SK-N-MC (cell line): ENCODE measurements around the gene NRDE2.

Experiments used
- DNase-seq: peaks from one replicate; pipeline ENCODE4 v3.0.0-alpha.2; 2011; ENCODE audit warnings: low read depth, low spot score
- H3K27ac ChIP-seq: fragments of 200-600 bp; sonication (generic); 2 replicates; pipeline ENCODE4 v1.5.1; 2016; ENCODE audit warnings: mixed run types
- H3K36me3 ChIP-seq: fragments of 200-600 bp; sonication (generic); 2 replicates; pipeline ENCODE4 v1.6.1; 2017; ENCODE audit warnings: antibody characterized with exemption, low read length, mixed read lengths; ENCODE audit not compliant: insufficient read depth
- H3K4me3 ChIP-seq: fragments of 200-600 bp; sonication (generic); 2 replicates; pipeline ENCODE4 v1.5.1; 2016
- H3K9ac ChIP-seq: fragments of 200-600 bp; sonication (generic); 2 replicates; pipeline ENCODE4 v1.8.0; 2017; ENCODE audit warnings: mixed run types, mixed read lengths; ENCODE audit not compliant: insufficient read length
- H3K9me3 ChIP-seq: fragments of 200-600 bp; sonication (generic); 2 replicates; pipeline ENCODE4 v1.6.1; 2017; ENCODE audit warnings: low read depth, mild to moderate bottlenecking, antibody characterized with exemption, low read length, moderate library complexity, mixed read lengths
- EZH2 ChIP-seq: fragments of 200-600 bp; sonication (generic); IDR thresholded peaks from one replicate; pipeline ENCODE4 v1.6.1; 2017; ENCODE audit warnings: antibody characterized with exemption
- FOXP2 ChIP-seq: optimal IDR thresholded peaks from 2 replicates; pipeline ENCODE3; 2011; ENCODE audit warnings: mild to moderate bottlenecking, moderate library complexity; ENCODE audit not compliant: insufficient read depth; ENCODE audit errors: extremely low read length, control extremely low read depth
- POLR2AphosphoS5 ChIP-seq: IDR thresholded peaks from 2 replicates; pipeline ENCODE4 v1.6.1; 2012; ENCODE audit warnings: mild to moderate bottlenecking, low read depth, low read length, borderline replicate concordance

The NRDE2 gene

GRCh38 chr14:90331497-90332270 is at the start of gene NRDE2:
Gene NRDE2 (minus strand): TSS chr14:90331941. CDS start chr14:90331904, 37 bp downstream.
- H3K27ac ChIP-seq, result peak within 1 kb of the TSS; percentile 91
- DNase-seq, result peak; percentile 75
- H3K4me3 ChIP-seq, result peak within 1 kb of the TSS; percentile 100
- peak within 1 kb of the TSS; percentile 93 for H3K9ac ChIP-seq
- TF ChIP-seq FOXP2 (no peak), POLR2AphosphoS5 (peak; percentile 62; the same call in 1 of the 2 replicates)
- no peaks in the 10 kb centered on the region for H3K9me3 ChIP-seq
- no peaks in the 10 kb centered on the region; the same call in 1 of the 2 replicates for H3K36me3 ChIP-seq

- Histone ChIP-seq H3K36me3 (no peaks in the 10 kb centered on the region), H3K27ac (no peak overlapping the region), H3K4me3 (no peak overlapping the region), H3K9me3 (no peaks in the 10 kb centered on the region), H3K9ac (no peak overlapping the region)
- TF ChIP-seq FOXP2 (no peak), EZH2 (no peak), POLR2AphosphoS5 (no peak)
- DNase-seq, result no peak
Observed at GRCh38 chr14:90381011-90381786, 49.5 kb upstream of the NRDE2 start.

GRCh38 chr14:90379106-90379505 is 47.4 kb upstream of the NRDE2 start:
- Histone ChIP-seq H3K4me3 (no peak overlapping the region), H3K36me3 (no peaks in the 10 kb centered on the region), H3K9ac (no peak overlapping the region), H3K27ac (no peak overlapping the region), H3K9me3 (no peaks in the 10 kb centered on the region)
- no peak for DNase-seq
- TF ChIP-seq POLR2AphosphoS5 (no peak), FOXP2 (no peak), EZH2 (no peak)

- H3K9ac ChIP-seq, result no peak overlapping the region
- no peaks in the 10 kb centered on the region for H3K36me3 ChIP-seq
- no peak for TF ChIP-seq FOXP2
- no peak for TF ChIP-seq POLR2AphosphoS5
- no peak for TF ChIP-seq EZH2
- H3K9me3 ChIP-seq, result no peaks in the 10 kb centered on the region
- H3K4me3 ChIP-seq, result no peak overlapping the region
- DNase-seq, result no peak
- H3K27ac ChIP-seq, result no peak overlapping the region
Observed at GRCh38 chr14:90378249-90378648, 46.5 kb upstream of the NRDE2 start.

- no peak for DNase-seq
- TF ChIP-seq EZH2 (no peak), FOXP2 (no peak)
- Histone ChIP-seq H3K9me3 (no peaks in the 10 kb centered on the region), H3K36me3 (no peaks in the 10 kb centered on the region), H3K9ac (no peak overlapping the region), H3K27ac (no peak overlapping the region), H3K4me3 (no peak overlapping the region)
Observed at GRCh38 chr14:90375934-90376333, 44.2 kb upstream of the NRDE2 start.

DNA sequence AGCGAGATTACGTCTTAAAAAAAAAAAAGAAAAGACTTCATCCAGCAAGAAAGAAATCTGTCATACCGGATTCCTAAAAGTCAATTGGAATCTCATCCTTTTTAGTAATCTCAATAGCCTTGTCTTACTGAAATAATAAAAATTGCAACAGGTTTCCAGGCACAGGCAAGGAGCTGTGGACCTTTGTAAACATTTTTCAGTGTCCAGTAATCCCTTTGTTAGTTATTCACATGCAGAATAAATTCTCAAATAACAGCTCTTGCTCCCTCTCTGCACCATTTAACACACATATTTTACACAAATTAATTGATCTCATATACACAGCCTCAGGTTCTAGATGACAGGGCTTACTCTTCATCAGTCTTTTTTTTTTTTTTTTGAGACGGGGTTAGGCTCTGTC is 43.1 kb upstream of the NRDE2 start:
- H3K9ac ChIP-seq, result no peak overlapping the region
- DNase-seq, result no peak
- no peaks in the 10 kb centered on the region for H3K9me3 ChIP-seq
- TF ChIP-seq EZH2 (no peak), POLR2AphosphoS5 (no peak), FOXP2 (no peak)
- no peak overlapping the region for H3K27ac ChIP-seq
- no peak overlapping the region for H3K4me3 ChIP-seq
- H3K36me3 ChIP-seq, result no peaks in the 10 kb centered on the region

- no peak overlapping the region for H3K4me3 ChIP-seq
- no peak for DNase-seq
- no peaks in the 10 kb centered on the region for H3K9me3 ChIP-seq
- no peaks in the 10 kb centered on the region for H3K36me3 ChIP-seq
- TF ChIP-seq POLR2AphosphoS5 (no peak), EZH2 (no peak), FOXP2 (no peak)
- H3K27ac ChIP-seq, result no peak overlapping the region
- no peak overlapping the region for H3K9ac ChIP-seq
Observed at GRCh38 chr14:90373887-90374286, 42.1 kb upstream of the NRDE2 start.

DNA sequence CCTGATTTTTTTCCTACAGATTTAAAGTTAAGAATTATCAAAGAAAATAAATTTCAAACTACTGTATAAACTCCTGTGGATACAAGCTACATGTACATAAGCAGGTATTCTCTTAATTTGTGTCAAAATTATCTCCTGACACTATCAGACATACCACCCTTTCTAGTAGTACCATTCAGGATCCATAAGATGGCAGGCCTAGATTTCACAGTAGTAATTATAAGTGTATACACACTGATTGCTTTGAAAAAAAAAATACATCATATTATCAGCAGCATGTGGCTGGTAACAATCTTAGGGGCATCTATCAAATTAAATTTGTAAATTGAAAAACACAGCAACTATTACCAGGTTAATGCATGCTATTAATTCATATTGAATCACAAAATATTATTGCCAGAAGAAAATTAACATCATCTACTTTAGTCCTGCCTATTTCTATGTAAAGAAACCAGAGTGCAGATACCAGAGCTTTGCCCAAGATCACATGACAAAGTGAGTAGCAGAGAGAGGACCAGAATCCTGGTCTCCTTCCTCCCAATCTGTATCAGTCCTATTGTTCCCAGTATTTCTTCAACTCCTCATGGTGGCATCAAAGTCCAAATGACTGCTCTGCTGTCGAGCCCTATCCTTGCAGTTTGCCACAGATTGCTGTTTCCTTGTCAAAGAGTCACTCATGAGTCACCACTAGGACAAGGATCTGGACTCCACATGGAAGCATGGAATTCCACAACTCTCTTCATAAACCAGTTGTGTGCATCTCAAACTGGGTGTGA is 37.4 kb upstream of the NRDE2 start:
- TF ChIP-seq EZH2, result no peak
- no peak overlapping the region for H3K4me3 ChIP-seq

More for the DNA sequence above, 37.4 kb upstream of the NRDE2 start:
- Histone ChIP-seq H3K9me3 (no peaks in the 10 kb centered on the region), H3K27ac (no peak overlapping the region), H3K36me3 (no peaks in the 10 kb centered on the region), H3K9ac (no peak overlapping the region)
- DNase-seq, result no peak
